Activated CD4-positive, alpha-beta T cell treated with anti-CD3 and anti-CD28 coated beads, Interleukin-2, amount 50 U/mL, for 16 hours (primary cell): ENCODE data around the gene KRTAP12-4.
"Not testable (repeated sequence)": the region's sequence is repeated elsewhere in the genome, so short reads cannot be mapped to it uniquely, and the experiment has no call there.

ENCODE experiments used
- DNase-seq: peaks from one replicate; pipeline ENCODE4 v3.0.0-alpha.2; 2020

KRTAP12-4 gene

GRCh38 chr21:44654576-44655175 lies at the start of gene KRTAP12-4:
Gene KRTAP12-4 (minus strand): TSS chr21:44654659. CDS start chr21:44654614, 45 bp downstream.
- no peak for DNase-seq

GRCh38 chr21:44703731-44704635 lies 49.5 kb upstream of the KRTAP12-4 start:
- DNase-seq, result no peak

- DNase-seq, result no peak
Measured at GRCh38 chr21:44702973-44703730, 48.7 kb upstream of the KRTAP12-4 start.

- no peak for DNase-seq
Measured at GRCh38 chr21:44702111-44702972, 47.9 kb upstream of the KRTAP12-4 start.

- DNase-seq, result no peak
Measured at GRCh38 chr21:44701541-44701940, 47.1 kb upstream of the KRTAP12-4 start.

GRCh38 chr21:44701023-44701400 lies 46.6 kb upstream of the KRTAP12-4 start:
- no peak for DNase-seq

- DNase-seq, result no peak
Measured at GRCh38 chr21:44700101-44701022, 45.9 kb upstream of the KRTAP12-4 start.

GRCh38 chr21:44699502-44700001 lies 45.1 kb upstream of the KRTAP12-4 start:
- DNase-seq, result no peak

GRCh38 chr21:44697811-44698734 lies 43.6 kb upstream of the KRTAP12-4 start:
- DNase-seq, result no peak

- DNase-seq, result not testable (repeated sequence)
Measured at GRCh38 chr21:44697172-44697810, 42.8 kb upstream of the KRTAP12-4 start, which contains the start of gene KRTAP10-12. Gene KRTAP10-12 (plus strand): TSS chr21:44697172. CDS start chr21:44697202, 30 bp downstream.

- no peak for DNase-seq
Measured at GRCh38 chr21:44696572-44696971, 42.1 kb upstream of the KRTAP12-4 start.

GRCh38 chr21:44695641-44696040 lies 41.2 kb upstream of the KRTAP12-4 start:
- no peak for DNase-seq

- no peak for DNase-seq
Measured at GRCh38 chr21:44695184-44695583, 40.7 kb upstream of the KRTAP12-4 start.

- DNase-seq, result no peak
Measured at GRCh38 chr21:44694776-44695175, 40.3 kb upstream of the KRTAP12-4 start.

- DNase-seq, result no peak
Measured at GRCh38 chr21:44692798-44693512, 38.5 kb upstream of the KRTAP12-4 start.

- no peak for DNase-seq
Measured at GRCh38 chr21:44691686-44692085, 37.2 kb upstream of the KRTAP12-4 start.

- DNase-seq, result not testable (repeated sequence)
Measured at GRCh38 chr21:44689740-44690139, 35.3 kb upstream of the KRTAP12-4 start.

GRCh38 chr21:44687671-44688070 lies 33.2 kb upstream of the KRTAP12-4 start:
- DNase-seq, result no peak
